Prostate gland (tissue), 2 donors: ENCODE results near the gene AK8.

ENCODE experiments used
- POLR2A ChIP-seq: fragments of 450-650 bp; IDR thresholded peaks from one replicate; pipeline ENCODE4 v1.6.1; 2016; ENCODE audit warnings: antibody characterized with exemption, mild to moderate bottlenecking
- TF ChIP-seq, protein P1 (sequence below), 4 experiments: fragments of 200-600 bp in 2 of 4; fragments of 450-650 bp in 2 of 4; sonication (generic) in 2 of 4; IDR thresholded peaks; 1 replicate in 3 of 4; 2 replicates in 1 of 4; pipeline ENCODE4 v1.5.1; 2016 to 2019; ENCODE audit warnings: antibody characterized with exemption in 4 of 4, mild to moderate bottlenecking in 2 of 4, moderate library complexity in 2 of 4

DNA sequence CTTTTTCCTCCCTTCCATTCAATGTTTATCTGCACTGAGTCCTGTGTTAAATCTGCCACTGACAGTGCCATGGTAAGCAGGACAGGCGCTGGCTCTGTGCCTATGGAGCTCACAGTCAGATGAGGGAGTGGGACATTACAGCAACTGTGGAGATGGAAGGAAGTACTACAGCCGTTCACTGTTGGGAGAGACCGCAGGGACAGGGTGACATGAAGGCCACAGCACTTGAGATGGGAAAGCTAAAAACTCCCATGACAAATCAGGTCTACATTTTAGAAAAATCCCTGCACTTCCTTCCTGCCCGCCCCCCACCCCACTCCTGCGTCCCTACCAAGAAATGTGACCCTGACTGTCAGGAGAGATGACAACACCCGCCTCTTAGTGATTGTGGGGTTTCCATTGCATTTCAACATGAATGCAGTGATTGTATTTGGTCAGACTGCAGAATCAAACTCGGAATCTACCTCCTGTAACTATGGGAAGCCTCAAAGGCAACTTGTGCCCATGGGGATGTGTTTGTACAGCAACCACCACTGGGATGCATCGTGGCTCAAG is 151.4 kb downstream of the AK8 start:
- TF ChIP-seq, protein P1, sequence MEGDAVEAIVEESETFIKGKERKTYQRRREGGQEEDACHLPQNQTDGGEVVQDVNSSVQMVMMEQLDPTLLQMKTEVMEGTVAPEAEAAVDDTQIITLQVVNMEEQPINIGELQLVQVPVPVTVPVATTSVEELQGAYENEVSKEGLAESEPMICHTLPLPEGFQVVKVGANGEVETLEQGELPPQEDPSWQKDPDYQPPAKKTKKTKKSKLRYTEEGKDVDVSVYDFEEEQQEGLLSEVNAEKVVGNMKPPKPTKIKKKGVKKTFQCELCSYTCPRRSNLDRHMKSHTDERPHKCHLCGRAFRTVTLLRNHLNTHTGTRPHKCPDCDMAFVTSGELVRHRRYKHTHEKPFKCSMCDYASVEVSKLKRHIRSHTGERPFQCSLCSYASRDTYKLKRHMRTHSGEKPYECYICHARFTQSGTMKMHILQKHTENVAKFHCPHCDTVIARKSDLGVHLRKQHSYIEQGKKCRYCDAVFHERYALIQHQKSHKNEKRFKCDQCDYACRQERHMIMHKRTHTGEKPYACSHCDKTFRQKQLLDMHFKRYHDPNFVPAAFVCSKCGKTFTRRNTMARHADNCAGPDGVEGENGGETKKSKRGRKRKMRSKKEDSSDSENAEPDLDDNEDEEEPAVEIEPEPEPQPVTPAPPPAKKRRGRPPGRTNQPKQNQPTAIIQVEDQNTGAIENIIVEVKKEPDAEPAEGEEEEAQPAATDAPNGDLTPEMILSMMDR (IDR thresholded peaks at IDR 0.05): no peak
- no peak for TF ChIP-seq POLR2A
